ENCODE results near the gene SERPINE3.

DNA sequence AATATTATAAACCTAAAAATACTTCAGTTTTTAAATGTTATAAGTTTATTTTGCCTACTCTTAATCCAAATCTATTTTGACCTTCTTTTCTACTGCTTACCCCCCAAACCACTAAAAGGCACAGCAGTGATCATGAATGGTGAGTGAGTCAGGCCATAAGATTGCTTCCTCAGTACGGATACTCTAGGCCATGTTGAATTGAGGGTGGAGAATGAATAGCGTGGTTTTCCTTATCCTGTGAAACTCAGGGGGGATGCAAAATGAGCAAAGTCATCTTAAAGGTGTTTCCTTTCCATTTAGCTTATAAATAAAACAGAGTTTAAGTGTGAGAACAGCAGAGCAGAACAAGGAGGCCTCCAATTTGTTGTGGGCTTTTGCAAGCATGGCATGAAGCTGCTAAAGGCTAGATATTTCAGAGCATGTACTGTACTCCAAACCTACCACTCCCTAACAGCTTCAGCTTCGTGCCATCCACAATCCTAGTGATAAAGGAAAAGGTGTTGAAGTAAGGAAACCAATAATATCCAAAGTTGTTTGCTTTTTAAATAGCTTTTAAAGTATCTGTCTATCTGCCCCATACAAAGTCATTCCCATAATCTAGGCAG lies 25.0 kb downstream of the SERPINE3 start:
- TF ChIP-seq, protein P1, sequence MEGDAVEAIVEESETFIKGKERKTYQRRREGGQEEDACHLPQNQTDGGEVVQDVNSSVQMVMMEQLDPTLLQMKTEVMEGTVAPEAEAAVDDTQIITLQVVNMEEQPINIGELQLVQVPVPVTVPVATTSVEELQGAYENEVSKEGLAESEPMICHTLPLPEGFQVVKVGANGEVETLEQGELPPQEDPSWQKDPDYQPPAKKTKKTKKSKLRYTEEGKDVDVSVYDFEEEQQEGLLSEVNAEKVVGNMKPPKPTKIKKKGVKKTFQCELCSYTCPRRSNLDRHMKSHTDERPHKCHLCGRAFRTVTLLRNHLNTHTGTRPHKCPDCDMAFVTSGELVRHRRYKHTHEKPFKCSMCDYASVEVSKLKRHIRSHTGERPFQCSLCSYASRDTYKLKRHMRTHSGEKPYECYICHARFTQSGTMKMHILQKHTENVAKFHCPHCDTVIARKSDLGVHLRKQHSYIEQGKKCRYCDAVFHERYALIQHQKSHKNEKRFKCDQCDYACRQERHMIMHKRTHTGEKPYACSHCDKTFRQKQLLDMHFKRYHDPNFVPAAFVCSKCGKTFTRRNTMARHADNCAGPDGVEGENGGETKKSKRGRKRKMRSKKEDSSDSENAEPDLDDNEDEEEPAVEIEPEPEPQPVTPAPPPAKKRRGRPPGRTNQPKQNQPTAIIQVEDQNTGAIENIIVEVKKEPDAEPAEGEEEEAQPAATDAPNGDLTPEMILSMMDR (conservative IDR thresholded peaks at IDR 0.05 in 1 of 2, IDR thresholded peaks at IDR 0.05 in 1 of 2; ENCODE audit: low read depth in 1 of 2, low read length in 2 of 2) = no peak
- no peak for TF ChIP-seq EZH2 (IDR thresholded peaks at IDR 0.05; ENCODE audit: low read length, missing control alignments)
